GM12878 (cell line): ENCODE data around the gene WDTC1. TPM values are rescaled to one million over a fixed set of nuclear protein-coding genes. Genes with fewer than 3 reads are reported as not detected.

Source experiments
- ATAC-seq: fragments of 200-7000 bp; cut with Tn5 transposase; 3 replicates; pipeline ENCODE4 v1.9.1; 2020; ENCODE audit warnings: mild to moderate bottlenecking, moderate library complexity
- BruUV-seq: library from RNA; stranded (reverse); fragments of 400-500 nt; replicated peaks from 2 replicates; lab custom pipeline; 2021; lab: Mats Ljungman, UMichigan
- CTCF ChIA-PET: fragments of 300-600 bp; sonication (Branson Sonifier 250); formaldehyde crosslinking; extraction: SDS; loops from one replicate; lab custom pipeline; 2021; ENCODE audit warnings: inconsistent platforms; lab: Yijun Ruan, JAX
- POLR2A ChIA-PET: fragments of 350-600 bp; formaldehyde crosslinking; extraction: SDS; loops from one replicate; lab custom pipeline; 2021; ENCODE audit warnings: inconsistent platforms; lab: Charles Lee
- RAD21 ChIA-PET: fragments of 300-600 bp; sonication (Branson Sonifier 250); formaldehyde crosslinking; loops from one replicate; lab custom pipeline; 2023; ENCODE audit warnings: antibody characterized with exemption; ENCODE audit not compliant: unreplicated experiment; lab: Charles Lee
- SMC1A ChIA-PET: fragments of 300-600 bp; sonication (Branson Sonifier 250); formaldehyde crosslinking; loops from one replicate; lab custom pipeline; 2023; ENCODE audit not compliant: unreplicated experiment, uncharacterized antibody; lab: Charles Lee
- DNase-seq: peaks from one replicate; pipeline ENCODE4 v3.0.0-alpha.2; 2011; ENCODE audit warnings: low read depth, low spot score
- FAIRE-seq: peaks from 3 replicates; lab custom pipeline; 2011; peaks lifted over from hg19 to GRCh38; lab: Jason Lieb, UNC
- H2AFZ ChIP-seq: 2 replicates; pipeline ENCODE4 v1.6.0; 2011; ENCODE audit warnings: low read depth, low read length, control low read depth; ENCODE audit not compliant: control insufficient read depth
- H3K27ac ChIP-seq: 2 replicates; pipeline ENCODE4 v1.5.1; 2011; ENCODE audit warnings: control low read depth; ENCODE audit not compliant: control insufficient read depth, insufficient read depth
- H3K27me3 ChIP-seq, 2 experiments: replicated peaks in 1 of 2; 2 replicates each; pipeline versions ENCODE4 v1.6.0 to v1.6.1; 2011; ENCODE audit warnings: low read length in 1 of 2; ENCODE audit not compliant: control insufficient read depth in 2 of 2, insufficient read depth in 2 of 2
- H3K36me3 ChIP-seq, 2 experiments: 2 replicates each; pipeline ENCODE4 v1.5.1; 2011; ENCODE audit warnings: low read length in 1 of 2; ENCODE audit not compliant: control insufficient read depth in 2 of 2, insufficient read depth in 2 of 2
- H3K4me1 ChIP-seq: 2 replicates; pipeline ENCODE4 v1.6.1; 2011; ENCODE audit warnings: mild to moderate bottlenecking, low read length, moderate library complexity, mixed read lengths; ENCODE audit not compliant: control insufficient read depth, insufficient read depth
- H3K4me2 ChIP-seq: 2 replicates; pipeline ENCODE4 v1.6.0; 2011; ENCODE audit warnings: control low read depth; ENCODE audit not compliant: control insufficient read depth, insufficient read depth
- H3K4me3 ChIP-seq: fragments of 200-600 bp; sonication (generic); 2 replicates; pipeline ENCODE4 v1.5.1; 2016
- H3K79me2 ChIP-seq: 2 replicates; pipeline ENCODE4 v1.6.0; 2011; ENCODE audit warnings: low read length; ENCODE audit not compliant: control insufficient read depth, insufficient read depth
- H3K9ac ChIP-seq: 2 replicates; pipeline ENCODE4 v1.8.0; 2011; ENCODE audit warnings: low read length, control low read depth, mixed read lengths; ENCODE audit not compliant: control insufficient read depth, insufficient read depth
- H3K9me3 ChIP-seq: replicated peaks from 3 replicates; pipeline ENCODE4 v1.5.1; 2011; ENCODE audit warnings: mild to moderate bottlenecking, low read length; ENCODE audit not compliant: control insufficient read depth, insufficient read depth
- H4K20me1 ChIP-seq: 2 replicates; pipeline ENCODE4 v1.6.0; 2011; ENCODE audit not compliant: control insufficient read depth, insufficient read depth
- ATF3 ChIP-seq: IDR thresholded peaks from 2 replicates; pipeline ENCODE4 v1.6.1; 2011; ENCODE audit warnings: low read depth, mild to moderate bottlenecking, low read length, moderate library complexity, borderline replicate concordance; ENCODE audit errors: extremely low read depth
- BHLHE40 ChIP-seq, 2 experiments: fragments of 450-650 bp in 1 of 2; IDR thresholded peaks; 2 replicates each; pipeline ENCODE4 v1.6.1; 2011 to 2017; ENCODE audit warnings: low read depth in 2 of 2, borderline replicate concordance in 1 of 2, improper control_type of control experiment in 1 of 2, low read length in 1 of 2, mild to moderate bottlenecking in 1 of 2
- BMI1 ChIP-seq: fragments of 450-650 bp; IDR thresholded peaks from 2 replicates; pipeline ENCODE4 v1.6.1; 2016; ENCODE audit warnings: mild to moderate bottlenecking, moderate library complexity, borderline replicate concordance
- DPF2 ChIP-seq: fragments of 450-650 bp; IDR thresholded peaks from 2 replicates; pipeline ENCODE4 v1.6.1; 2017; ENCODE audit warnings: mild to moderate bottlenecking
- ESRRA ChIP-seq: IDR thresholded peaks from 2 replicates; pipeline ENCODE4 v1.6.1; 2012; ENCODE audit warnings: mild to moderate bottlenecking, low read length, improper control_type of control experiment
- ETV6 ChIP-seq, 2 experiments: fragments of 450-650 bp in 1 of 2; IDR thresholded peaks in 1 of 2; conservative IDR thresholded peaks in 1 of 2; 2 replicates each; pipeline ENCODE4 v1.6.1; 2014; ENCODE audit warnings: antibody characterized with exemption in 1 of 2, borderline replicate concordance in 1 of 2, low read depth in 1 of 2, mild to moderate bottlenecking in 1 of 2, moderate library complexity in 1 of 2
- EZH2 ChIP-seq: IDR thresholded peaks from 2 replicates; pipeline ENCODE4 v1.6.1; 2012; ENCODE audit warnings: low read depth, mild to moderate bottlenecking, control low read depth, inconsistent platforms, low read length, borderline replicate concordance; ENCODE audit not compliant: control insufficient read depth
- PRDM15 ChIP-seq: fragments of 450-650 bp; formaldehyde crosslinking; IDR thresholded peaks from 2 replicates; pipeline ENCODE4 v1.4.0; 2020; ENCODE audit warnings: mild to moderate bottlenecking, moderate library complexity
- RB1 ChIP-seq: fragments of 450-650 bp; formaldehyde crosslinking; IDR thresholded peaks from 2 replicates; pipeline ENCODE4 v1.6.1; 2017; ENCODE audit warnings: mild to moderate bottlenecking, borderline replicate concordance
- SMAD1 ChIP-seq: fragments of 450-650 bp; IDR thresholded peaks from 2 replicates; pipeline ENCODE4 v1.6.1; 2018; ENCODE audit warnings: mild to moderate bottlenecking, low read depth; ENCODE audit not compliant: partially characterized antibody
- TAF1 ChIP-seq: IDR thresholded peaks from 2 replicates; pipeline ENCODE4 v1.6.1; 2011; ENCODE audit warnings: mild to moderate bottlenecking, low read depth, low read length, borderline replicate concordance
- ZBED1 ChIP-seq: IDR thresholded peaks from 2 replicates; pipeline ENCODE4 v1.6.1; 2016; ENCODE audit warnings: borderline replicate concordance
- WGBS: methylation state at CpG from one replicate; pipeline ENCODE4 v1.1.6; 2016; ENCODE audit warnings: low lambda C conversion rate; ENCODE audit not compliant: insufficient replicate concordance, insufficient coverage; ENCODE audit errors: missing lambda C conversion rate; 5-methylcytosine and 5-hydroxymethylcytosine counted together
- in situ Hi-C: fragments of 300-500 bp; cut with MboI; formaldehyde crosslinking; loops from 9 replicates; pipeline ENCODE4 v1.14.3; 2018; ENCODE audit warnings: mixed read lengths
- intact Hi-C: fragments of 100-400 bp; cut with micrococcal nuclease; formaldehyde crosslinking; loops from one replicate; pipeline ENCODE4 v1.14.2; 2022; ENCODE audit not compliant: unreplicated experiment
- polyA plus RNA-seq, 11 experiments: library from polyadenylated mRNA; depleted of rRNA in 4 of 11; unstranded in 6 of 11; stranded (reverse) in 5 of 11; fragments of >200 nt; fragmentation: Nextera tagmentation in 4 of 11; fragmentation: Illumina TruSeq in 1 of 11; extraction: Ambion mirVana in 4 of 11; extraction: Trizol in 1 of 11; gene quantifications; 1 replicate in 1 of 11; 2 replicates in 10 of 11; pipeline versions ENCODE4 v1.2.1 to v1.2.3, GENCODE V29; 2011 to 2016; ENCODE audit warnings: inconsistent platforms in 2 of 11, missing spikeins in 2 of 11, low read depth in 1 of 11
- total RNA-seq, 4 experiments: library from RNA; depleted of rRNA in 3 of 4; stranded (reverse); fragments of >200 nt in 3 of 4; fragmentation: Illumina TruSeq in 1 of 4; extraction: Trizol in 1 of 4; gene quantifications; 2 replicates each; pipeline versions ENCODE4 v1.2.1 to v1.2.3, GENCODE V29; 2013 to 2021

WDTC1 gene
- total and polyA plus RNA-seq, 10 of the 15 experiments (the other 5 are each of a cell fraction or from before 2014, with no cell fraction given): 0.21 to 28.7 (median 7.6) TPM

DNA sequence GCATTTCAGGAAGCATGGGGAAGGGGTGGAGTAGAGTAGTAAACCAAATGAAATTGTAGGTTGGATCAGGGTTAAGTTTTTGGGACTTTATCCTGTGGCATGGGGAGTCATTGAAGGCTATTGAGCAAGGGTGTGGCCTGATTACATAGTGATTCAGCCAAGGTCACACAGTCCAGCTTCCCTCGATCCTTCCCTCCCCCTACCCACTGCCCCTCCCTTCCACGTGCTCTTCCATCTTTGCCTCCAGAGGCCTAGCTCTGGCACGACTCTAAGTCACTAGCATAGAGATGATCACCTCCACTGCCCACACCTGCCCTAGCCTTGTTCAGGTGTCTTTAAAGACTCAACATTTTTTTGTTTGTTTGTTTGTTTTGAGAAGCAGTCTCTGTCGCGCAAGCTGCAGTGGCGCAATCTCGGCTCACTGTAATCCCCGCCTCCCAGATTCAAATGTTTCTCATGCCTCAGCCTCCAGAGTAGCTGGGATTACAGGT lies 42.3 kb upstream of the WDTC1 start:
- SMC1A ChIA-PET: no interaction called here
- H3K4me3 ChIP-seq: no peak overlapping the region
- RAD21 ChIA-PET: no interaction called here
- TF ChIP-seq ATF3 (no peak), ZBED1 (no peak), DPF2 (no peak), RB1 (no peak), BHLHE40 (IDR thresholded peaks at IDR 0.05; ENCODE audit: borderline replicate concordance in 1 of 2, low read depth in 2 of 2, low read length in 1 of 2) (no peak), TAF1 (no peak), SMAD1 (no peak), ESRRA (no peak)
- CTCF ChIA-PET: interaction anchor here (0.8 kb wide), 1 partner anchor 141 kb away, joined by 3 read pairs; no protein-coding TSS in a partner anchor
- H3K27ac ChIP-seq: no peak overlapping the region
- DNase-seq (no peak), FAIRE-seq (no peak), ATAC-seq (no peak)
- no peak overlapping the region for H3K9ac ChIP-seq
- no peak overlapping the region for H2AFZ ChIP-seq
- in situ Hi-C loops: no loop called here
- H4K20me1 ChIP-seq: no peaks in the 10 kb centered on the region
- no peaks in the 10 kb centered on the region for H3K36me3 ChIP-seq
- no peak overlapping the region for H3K4me2 ChIP-seq
- H3K9me3 ChIP-seq: no peaks in the 10 kb centered on the region
- no peaks in the 10 kb centered on the region; a peak in 1 of 4 replicates for H3K27me3 ChIP-seq
- intact Hi-C loops: no loop called here
- H3K79me2 ChIP-seq: no peaks in the 10 kb centered on the region
- WGBS: 65% methylated on average over 8 of the region's 8 CpGs
- BruUV-seq: no TSS peak
- POLR2A ChIA-PET: no interaction called here
- no peaks in the 10 kb centered on the region for H3K4me1 ChIP-seq

GRCh38 chr1:27193194-27193593 lies 41.2 kb upstream of the WDTC1 start:
- DNase-seq (no peak), ATAC-seq (no peak), FAIRE-seq (no peak)
- in situ Hi-C loops: no loop called here
- SMC1A ChIA-PET: interaction anchor here (1.1 kb wide), 1 partner anchor 13 kb away, joined by 3 read pairs; no protein-coding TSS in a partner anchor
- WGBS: 100% methylated on average over 1 of the region's 1 CpG
- Histone ChIP-seq H3K27ac (no peak overlapping the region), H3K79me2 (no peaks in the 10 kb centered on the region), H3K9me3 (no peaks in the 10 kb centered on the region), H2AFZ (no peak overlapping the region), H4K20me1 (no peaks in the 10 kb centered on the region), H3K9ac (no peak overlapping the region), H3K4me3 (no peak overlapping the region), H3K4me2 (no peak overlapping the region), H3K27me3 (no peaks in the 10 kb centered on the region; a peak in 1 of 4 replicates), H3K4me1 (no peaks in the 10 kb centered on the region), H3K36me3 (no peaks in the 10 kb centered on the region)
- CTCF ChIA-PET: interaction anchor here (7.0 kb wide), 1 partner anchor 92 kb away, joined by 108 read pairs; no protein-coding TSS in a partner anchor
- intact Hi-C loops: no loop called here
- RAD21 ChIA-PET: no interaction called here
- BruUV-seq: no TSS peak
- POLR2A ChIA-PET: no interaction called here
- no peak for TF ChIP-seq ETV6 (conservative IDR thresholded peaks at IDR 0.05 in 1 of 2, IDR thresholded peaks at IDR 0.05 in 1 of 2; ENCODE audit: borderline replicate concordance in 1 of 2, low read depth in 1 of 2)
- TF ChIP-seq PRDM15 (CRISPR knock-in tag): no peak
- no peak for TF ChIP-seq BMI1
- TF ChIP-seq EZH2: no peak
